ENCODE data around the gene KRTAP1-3. TPM values are rescaled to one million over a fixed set of nuclear protein-coding genes. Genes with fewer than 3 reads are reported as not detected.
"Not testable (repeated sequence)": the region's sequence is repeated elsewhere in the genome, so short reads cannot be mapped to it uniquely, and the experiment has no call there.

KRTAP1-3 gene
- total RNA-seq, 1 donor from 2014 or later, result not detected

DNA sequence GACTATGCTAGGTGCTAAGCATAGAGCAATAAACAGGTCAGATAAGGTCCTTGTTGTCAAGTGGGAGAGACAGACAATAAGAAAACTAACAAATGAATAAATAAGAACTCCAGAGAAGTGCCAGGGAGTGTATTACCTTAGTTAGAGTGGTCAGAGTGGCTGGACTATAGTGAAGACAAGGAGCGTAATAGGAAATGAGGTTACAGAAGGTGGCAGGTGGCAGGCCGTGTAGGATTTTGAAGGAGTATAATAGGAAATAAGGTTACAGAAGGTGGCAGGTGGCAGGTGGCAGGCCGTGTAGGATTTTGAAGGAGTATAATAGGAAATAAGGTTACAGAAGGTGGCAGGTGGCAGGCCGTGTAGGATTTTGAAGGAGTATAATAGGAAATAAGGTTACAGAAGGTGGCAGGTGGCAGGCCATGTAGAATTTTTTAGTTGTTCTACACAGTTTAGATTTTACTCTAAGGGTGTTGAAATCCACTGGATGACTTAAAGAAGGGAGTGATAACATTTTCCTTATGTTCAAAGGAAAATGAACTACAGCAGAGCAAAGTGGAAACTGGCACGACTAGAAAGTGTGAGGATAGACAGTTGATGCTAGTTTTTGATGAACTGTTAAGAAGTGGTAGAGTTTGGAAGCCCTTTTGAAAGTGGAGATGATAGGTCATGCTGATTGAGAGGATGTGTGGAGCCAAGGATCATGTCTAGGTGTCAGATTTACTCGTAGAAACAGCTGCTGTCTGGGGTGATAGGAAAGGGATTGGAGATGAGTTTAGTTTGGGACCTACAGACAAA is 22.2 kb downstream of the KRTAP1-3 start:
- DNase-seq (ENCODE audit: low read depth in 2 of 2), result no peak

GRCh38 chr17:41010441-41010840 is 24.2 kb downstream of the KRTAP1-3 start:
- no peak for DNase-seq (ENCODE audit: low read depth in 2 of 2)

- no peak for DNase-seq (ENCODE audit: low read depth in 2 of 2)
These were observed 24.7 kb downstream of the KRTAP1-3 start for GRCh38 chr17:41009936-41010335.

DNA sequence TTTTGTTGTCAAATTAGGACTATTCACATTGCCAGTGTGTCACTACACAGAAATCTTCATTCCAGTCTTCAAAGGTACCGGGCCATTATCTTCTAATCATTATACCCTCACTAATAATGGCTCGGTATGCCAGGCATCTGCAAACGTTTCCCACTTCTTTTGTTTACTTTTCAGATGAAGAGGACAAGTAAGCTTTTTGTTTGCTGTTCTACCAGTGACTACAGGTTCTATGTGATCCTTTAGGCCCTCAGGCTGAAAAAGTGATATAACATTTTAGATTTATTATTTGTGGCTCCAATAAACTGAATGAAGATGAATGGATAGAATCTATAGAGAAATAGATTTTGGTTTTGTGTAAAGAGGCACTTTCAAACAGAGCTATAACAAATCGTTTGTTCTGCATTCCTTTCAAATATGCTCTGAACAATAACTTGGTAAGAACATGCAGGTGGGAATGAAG is 25.3 kb downstream of the KRTAP1-3 start:
- no peak for DNase-seq (ENCODE audit: low read depth in 2 of 2)

DNA sequence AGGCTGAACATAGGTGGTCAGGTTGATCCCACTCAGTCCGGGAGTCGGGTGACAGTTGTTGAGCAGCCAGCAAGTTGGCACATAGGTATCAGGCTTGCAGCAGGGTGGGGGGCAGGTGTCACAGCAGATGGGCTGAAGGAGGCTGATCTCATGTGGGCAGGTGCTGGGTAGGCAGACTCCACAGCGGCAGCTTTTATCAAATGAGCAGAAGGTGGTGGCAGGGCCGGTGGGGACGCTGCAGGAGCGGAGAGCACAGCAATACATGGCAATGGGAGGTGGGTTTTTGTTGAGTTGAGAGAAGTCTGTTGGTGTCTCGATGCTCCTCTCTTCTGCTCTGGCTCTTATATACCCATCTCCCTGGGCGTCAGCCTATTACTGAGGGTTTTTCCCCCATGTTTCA is 25.9 kb downstream of the KRTAP1-3 start, which contains the start of gene KRTAP3-1:
Gene KRTAP3-1, minus strand, starts transcription at position 318 of the 400 bp plus-strand sequence. Its CDS starts 54 bp downstream, at position 264.
- no peak for DNase-seq (ENCODE audit: low read depth in 2 of 2)

DNA sequence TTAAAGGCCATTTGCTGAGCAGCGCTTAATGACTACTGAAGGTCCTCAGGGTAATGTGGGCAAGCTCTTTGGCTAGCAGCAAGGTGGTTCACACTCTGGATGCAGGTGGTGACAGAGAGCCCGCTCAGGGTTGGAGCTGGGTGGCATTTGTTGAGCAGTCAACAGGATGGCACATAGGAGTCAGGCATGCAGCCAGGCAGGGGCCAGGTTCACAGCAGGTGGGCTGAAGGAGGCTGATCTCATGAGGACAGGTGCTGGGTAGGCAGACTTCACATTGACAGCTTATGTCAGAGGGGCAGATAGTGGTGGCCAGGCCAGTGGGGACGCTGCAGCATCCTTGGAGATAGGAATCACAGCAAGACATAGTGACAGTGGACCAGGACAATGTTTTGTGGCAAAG is 30.3 kb downstream of the KRTAP1-3 start:
- no peak for DNase-seq (ENCODE audit: low read depth in 2 of 2)

GRCh38 chr17:41003926-41004325 is 30.7 kb downstream of the KRTAP1-3 start:
- no peak for DNase-seq (ENCODE audit: low read depth in 2 of 2)

DNA sequence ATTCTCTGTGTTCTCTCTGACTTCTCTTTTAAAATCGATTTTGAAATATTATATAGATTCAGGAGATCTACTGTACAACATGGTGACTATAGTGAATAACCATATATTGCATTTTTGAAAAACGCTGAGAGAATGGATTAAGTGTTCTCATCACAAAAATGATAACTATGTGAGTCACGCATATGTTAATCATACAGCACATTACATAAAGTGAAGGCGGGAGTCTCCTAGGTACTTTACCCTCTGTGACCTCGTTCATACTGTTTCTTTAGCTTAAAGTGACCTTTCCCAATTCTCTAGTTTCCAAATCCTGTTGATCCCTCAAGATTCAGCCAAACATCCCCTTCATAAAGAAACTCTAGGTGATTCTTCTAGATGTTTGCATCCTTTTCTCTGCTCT is 31.9 kb downstream of the KRTAP1-3 start:
- no peak for DNase-seq (ENCODE audit: low read depth in 2 of 2)

GRCh38 chr17:41001795-41002194 is 32.9 kb downstream of the KRTAP1-3 start:
- DNase-seq (ENCODE audit: low read depth in 2 of 2), result no peak

DNA sequence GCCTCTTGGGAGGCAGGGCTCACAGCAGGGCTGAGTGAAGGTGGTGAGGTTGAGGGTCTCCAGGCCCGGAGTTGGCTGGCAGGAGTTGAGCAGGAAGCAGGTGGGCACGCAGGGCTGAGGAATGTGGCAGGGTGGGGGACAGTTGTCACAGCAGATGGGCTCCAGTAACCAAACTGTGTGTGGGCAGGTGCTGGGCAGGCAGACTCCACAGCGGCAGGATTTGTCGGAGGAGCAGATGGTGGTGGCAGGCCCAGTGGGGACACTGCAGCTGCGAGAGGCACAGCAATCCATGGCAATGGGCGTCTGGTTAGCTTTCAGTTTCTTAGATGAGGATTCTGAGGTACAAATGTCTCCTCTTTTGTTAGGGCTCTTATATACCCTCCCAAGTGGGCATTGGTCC is 35.1 kb downstream of the KRTAP1-3 start, which contains the start of gene KRTAP3-2:
Gene KRTAP3-2, minus strand, starts transcription at position 344 of the 400 bp plus-strand sequence. Its CDS starts 53 bp downstream, at position 291.
- DNase-seq (ENCODE audit: low read depth in 2 of 2), result not testable (repeated sequence)

GRCh38 chr17:40997361-40997760 is 37.3 kb downstream of the KRTAP1-3 start:
- no peak for DNase-seq (ENCODE audit: low read depth in 2 of 2)

DNA sequence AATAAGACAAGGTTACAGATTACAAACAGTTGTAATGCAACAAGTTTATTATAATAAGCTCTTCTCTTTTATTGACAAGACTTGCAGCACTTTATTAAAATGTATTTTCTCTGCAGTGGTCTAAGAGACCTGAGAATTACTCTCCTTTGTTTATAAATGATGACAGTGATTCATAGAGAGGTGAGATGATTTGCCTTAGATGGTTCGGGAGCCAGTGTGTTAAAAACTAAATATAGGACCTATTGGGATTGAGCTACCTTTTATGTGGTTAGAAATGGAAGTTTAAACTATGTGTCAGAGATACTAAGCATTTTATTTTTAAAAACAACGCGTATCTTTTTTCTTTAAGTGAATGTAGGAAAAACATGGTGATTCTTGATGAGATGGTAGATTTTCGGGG is 37.8 kb downstream of the KRTAP1-3 start:
- no peak for DNase-seq (ENCODE audit: low read depth in 2 of 2)

- DNase-seq (ENCODE audit: low read depth in 2 of 2), result no peak
These were observed 39.6 kb downstream of the KRTAP1-3 start for GRCh38 chr17:40995116-40995515.

GRCh38 chr17:40993839-40994238 is 40.8 kb downstream of the KRTAP1-3 start, which contains the start of gene KRTAP3-3:
TSS of gene KRTAP3-3 (minus strand) at chr17:40994164. CDS start at chr17:40994097, 67 bp downstream.
- no peak for DNase-seq (ENCODE audit: low read depth in 2 of 2)

- DNase-seq (ENCODE audit: low read depth in 2 of 2), result no peak
These were observed 41.6 kb downstream of the KRTAP1-3 start for GRCh38 chr17:40993084-40993483.

GRCh38 chr17:40992666-40993065 is 42.0 kb downstream of the KRTAP1-3 start:
- DNase-seq (ENCODE audit: low read depth in 2 of 2), result no peak

DNA sequence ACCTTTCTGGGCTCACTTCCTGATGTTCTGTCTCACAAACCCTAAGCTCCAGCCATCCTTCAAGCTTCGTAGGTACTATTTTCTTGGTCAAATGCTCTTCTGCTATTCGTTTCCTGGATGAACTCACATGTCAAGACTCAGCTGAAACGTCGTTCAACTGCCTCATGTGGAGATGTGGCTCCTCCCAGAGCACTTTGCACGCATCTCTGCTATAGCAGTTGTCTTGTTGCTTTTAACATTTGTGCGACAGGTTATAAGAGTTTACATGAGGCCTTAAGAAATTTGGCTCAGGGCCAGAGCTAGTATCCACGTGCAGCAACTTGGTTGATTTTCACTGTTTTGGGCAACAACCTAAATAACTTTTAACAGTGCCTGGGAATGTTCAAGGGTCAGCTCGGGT is 47.8 kb downstream of the KRTAP1-3 start:
- DNase-seq (ENCODE audit: low read depth in 2 of 2), result no peak

- DNase-seq (ENCODE audit: low read depth in 2 of 2), result no peak
These were observed 50.4 kb downstream of the KRTAP1-3 start, which contains the start of gene KRT40 for GRCh38 chr17:40984226-40984625. TSS of gene KRT40 (minus strand) at chr17:40984326. CDS start at chr17:40984273, 53 bp downstream.

Other genes with a start within 250 kb of the KRTAP1-3 start
- not detected in 2 replicates for gene KRT28, start 234.9 kb downstream of the KRTAP1-3 start, total RNA-seq
- gene KRT10, start 212.3 kb downstream of the KRTAP1-3 start, total RNA-seq, result 1.6 and 3.3 TPM in 2 replicates
- not detected in 2 replicates for gene KRT12, start 167.7 kb downstream of the KRTAP1-3 start, total RNA-seq
- gene KRT20, start 149.6 kb downstream of the KRTAP1-3 start, total RNA-seq, result not detected in 2 replicates
- under 0.01 and 1.6 TPM in 2 replicates for gene KRT23, start 97.2 kb downstream of the KRTAP1-3 start, total RNA-seq
- gene KRT39, start 67.9 kb downstream of the KRTAP1-3 start, total RNA-seq, result not detected in 2 replicates
- gene KRT40, start 50.5 kb downstream of the KRTAP1-3 start, total RNA-seq, result not detected in 2 replicates
- gene KRTAP3-3, start 40.7 kb downstream of the KRTAP1-3 start, total RNA-seq, result not detected in 2 replicates
- gene KRTAP3-2, start 35.0 kb downstream of the KRTAP1-3 start, total RNA-seq, result not detected in 2 replicates
- not detected in 2 replicates for gene KRTAP3-1, start 25.7 kb downstream of the KRTAP1-3 start, total RNA-seq
- not detected in 2 replicates for gene KRTAP1-5, start 7.7 kb downstream of the KRTAP1-3 start, total RNA-seq
- gene KRTAP1-4, start 4.7 kb downstream of the KRTAP1-3 start, total RNA-seq, result not detected in 2 replicates
- gene KRTAP1-1, start 6.6 kb upstream of the KRTAP1-3 start, total RNA-seq, result not detected in 2 replicates
- not detected in 2 replicates for gene KRTAP2-1, start 12.4 kb upstream of the KRTAP1-3 start, total RNA-seq
- not detected in 2 replicates for gene KRTAP2-2, start 20.4 kb upstream of the KRTAP1-3 start, total RNA-seq
- gene KRTAP2-3, start 25.2 kb upstream of the KRTAP1-3 start, total RNA-seq, result not detected in 2 replicates
- not detected in 2 replicates for gene KRTAP2-4, start 31.0 kb upstream of the KRTAP1-3 start, total RNA-seq
- not detected in 2 replicates for gene KRTAP4-7, start 49.3 kb upstream of the KRTAP1-3 start, total RNA-seq
- not detected in 2 replicates for gene KRTAP4-8, start 63.3 kb upstream of the KRTAP1-3 start, total RNA-seq
- gene KRTAP4-16, start 67.3 kb upstream of the KRTAP1-3 start, total RNA-seq, result not detected in 2 replicates
- not detected in 2 replicates for gene KRTAP4-9, start 70.5 kb upstream of the KRTAP1-3 start, total RNA-seq
- not detected in 2 replicates for gene KRTAP4-11, start 83.5 kb upstream of the KRTAP1-3 start, total RNA-seq
- not detected in 2 replicates for gene KRTAP4-12, start 89.3 kb upstream of the KRTAP1-3 start, total RNA-seq
- gene KRTAP4-6, start 105.7 kb upstream of the KRTAP1-3 start, total RNA-seq, result not detected in 2 replicates
- not detected in 2 replicates for gene KRTAP4-5, start 115.0 kb upstream of the KRTAP1-3 start, total RNA-seq
- not detected in 2 replicates for gene KRTAP4-4, start 125.9 kb upstream of the KRTAP1-3 start, total RNA-seq
- gene KRTAP4-3, start 133.3 kb upstream of the KRTAP1-3 start, total RNA-seq, result not detected in 2 replicates
- not detected in 2 replicates for gene KRTAP4-2, start 143.3 kb upstream of the KRTAP1-3 start, total RNA-seq
- gene KRTAP4-1, start 150.0 kb upstream of the KRTAP1-3 start, total RNA-seq, result not detected in 2 replicates
- not detected in 2 replicates for gene KRTAP9-1, start 155.0 kb upstream of the KRTAP1-3 start, total RNA-seq
- not detected in 2 replicates for gene KRTAP9-2, start 191.8 kb upstream of the KRTAP1-3 start, total RNA-seq
- gene KRTAP9-3, start 197.6 kb upstream of the KRTAP1-3 start, total RNA-seq, result not detected in 2 replicates
- not detected in 2 replicates for gene KRTAP9-8, start 203.1 kb upstream of the KRTAP1-3 start, total RNA-seq
- gene KRTAP9-4, start 214.8 kb upstream of the KRTAP1-3 start, total RNA-seq, result not detected in 2 replicates
- gene KRTAP9-9, start 220.5 kb upstream of the KRTAP1-3 start, total RNA-seq, result not detected in 2 replicates
- gene KRTAP9-6, start 230.5 kb upstream of the KRTAP1-3 start, total RNA-seq, result not detected in 2 replicates
- gene KRTAP9-7, start 240.8 kb upstream of the KRTAP1-3 start, total RNA-seq, result not detected in 2 replicates